ENCODE data around the gene TRUB2. TPM values are rescaled to one million over a fixed set of nuclear protein-coding genes. Genes with fewer than 3 reads are reported as not detected.
A peak's percentile ranks its signal among the peaks of the same experiment; 100 is the strongest.

Gene TRUB2
- polyA plus RNA-seq, 2 donors, result 12.5 to 18.8 TPM

DNA sequence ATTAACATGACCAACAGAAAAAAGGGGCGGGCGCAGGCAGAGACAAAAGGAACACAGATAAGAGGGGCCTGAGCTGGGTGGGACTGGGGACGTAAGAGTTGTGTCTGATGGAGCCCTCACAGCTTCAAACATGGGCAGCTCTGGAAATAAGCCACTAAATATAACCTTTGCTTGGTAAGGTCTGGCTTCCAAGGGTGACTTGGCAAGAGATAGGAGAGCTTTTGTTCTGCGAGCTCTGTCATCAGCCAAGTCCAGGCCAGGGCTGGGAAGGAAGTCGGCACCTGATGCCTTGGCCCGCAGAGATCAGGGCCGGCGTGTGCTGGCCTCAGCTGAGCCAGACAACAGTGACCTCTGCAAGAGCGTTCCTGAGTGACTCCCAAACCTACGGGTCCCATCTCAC lies 11.8 kb downstream of the TRUB2 start:
- Histone ChIP-seq H3K27ac (ENCODE audit: low read depth in 2 of 2, low read length in 1 of 2) (no peak overlapping the region), H3K4me1 (ENCODE audit: control insufficient read depth in 2 of 2, insufficient read depth in 2 of 2, low read length in 1 of 2) (peaks cover 0 to 2% of the 10 kb centered on the region in 2 donors), H3K36me3 (ENCODE audit: control insufficient read depth in 2 of 2, insufficient read depth in 2 of 2, low read length in 1 of 2) (peaks cover 8 to 33% of the 10 kb centered on the region in 2 donors), H3K9me3 (ENCODE audit: control insufficient read depth in 2 of 2, insufficient read depth in 1 of 2, low read depth in 1 of 2, low read length in 1 of 2) (no peaks in the 10 kb centered on the region), H3K4me3 (ENCODE audit: low read depth in 1 of 2, low read length in 2 of 2) (no peak overlapping the region), H3K27me3 (ENCODE audit: control insufficient read depth in 1 of 2, insufficient read depth in 2 of 2, low read length in 2 of 2) (no peaks in the 10 kb centered on the region)
- 78% methylated on average over 10 of the region's 10 CpGs for WGBS, 2 donors

GRCh38 chr9:128309551-128309950 lies 12.7 kb downstream of the TRUB2 start:
- H3K27ac ChIP-seq (ENCODE audit: low read depth in 2 of 2, low read length in 1 of 2), result no peak overlapping the region
- H3K4me1 ChIP-seq (ENCODE audit: control insufficient read depth in 2 of 2, insufficient read depth in 2 of 2, low read length in 1 of 2), result peaks cover 0 to 2% of the 10 kb centered on the region in 2 donors
- H3K4me3 ChIP-seq (ENCODE audit: low read depth in 1 of 2, low read length in 2 of 2), result no peak overlapping the region
- peaks cover 8 to 29% of the 10 kb centered on the region in 2 donors for H3K36me3 ChIP-seq (ENCODE audit: control insufficient read depth in 2 of 2, insufficient read depth in 2 of 2, low read length in 1 of 2)
- 94 to 95% methylated on average over 16 of the region's 16 CpGs for WGBS, 2 donors
- H3K9me3 ChIP-seq (ENCODE audit: control insufficient read depth in 2 of 2, insufficient read depth in 1 of 2, low read depth in 1 of 2, low read length in 1 of 2), result no peaks in the 10 kb centered on the region
- no peaks in the 10 kb centered on the region for H3K27me3 ChIP-seq (ENCODE audit: control insufficient read depth in 1 of 2, insufficient read depth in 2 of 2, low read length in 2 of 2)

DNA sequence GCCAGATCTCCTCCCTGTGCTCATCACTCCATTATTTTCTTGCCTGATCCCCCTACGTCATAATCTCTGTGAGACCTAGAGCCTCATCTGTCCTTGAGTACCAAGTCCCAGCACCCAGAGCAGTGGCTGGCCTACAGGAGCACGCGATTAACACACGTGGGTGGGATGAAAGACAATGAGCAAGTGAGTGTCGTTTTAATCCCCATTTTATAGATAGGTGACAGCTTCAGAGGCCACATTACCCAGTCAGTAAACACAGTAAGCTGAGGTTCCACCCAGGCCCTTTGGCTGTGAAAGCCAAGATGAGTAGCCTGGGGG lies 17.3 kb downstream of the TRUB2 start:
- Histone ChIP-seq H3K36me3 (ENCODE audit: control insufficient read depth in 2 of 2, insufficient read depth in 2 of 2, low read length in 1 of 2) (peaks cover 7 to 8% of the 10 kb centered on the region in 2 donors), H3K4me3 (ENCODE audit: low read depth in 1 of 2, low read length in 2 of 2) (no peak overlapping the region), H3K27ac (ENCODE audit: low read depth in 2 of 2, low read length in 1 of 2) (peak overlapping the region; percentile 49 to 90), H3K9me3 (ENCODE audit: control insufficient read depth in 2 of 2, insufficient read depth in 1 of 2, low read depth in 1 of 2, low read length in 1 of 2) (no peaks in the 10 kb centered on the region), H3K27me3 (ENCODE audit: control insufficient read depth in 1 of 2, insufficient read depth in 2 of 2, low read length in 2 of 2) (no peaks in the 10 kb centered on the region), H3K4me1 (ENCODE audit: control insufficient read depth in 2 of 2, insufficient read depth in 2 of 2, low read length in 1 of 2) (peaks cover 0 to 2% of the 10 kb centered on the region in 2 donors)
- WGBS, 2 donors, result 45 to 60% methylated on average over 5 of the region's 5 CpGs

DNA sequence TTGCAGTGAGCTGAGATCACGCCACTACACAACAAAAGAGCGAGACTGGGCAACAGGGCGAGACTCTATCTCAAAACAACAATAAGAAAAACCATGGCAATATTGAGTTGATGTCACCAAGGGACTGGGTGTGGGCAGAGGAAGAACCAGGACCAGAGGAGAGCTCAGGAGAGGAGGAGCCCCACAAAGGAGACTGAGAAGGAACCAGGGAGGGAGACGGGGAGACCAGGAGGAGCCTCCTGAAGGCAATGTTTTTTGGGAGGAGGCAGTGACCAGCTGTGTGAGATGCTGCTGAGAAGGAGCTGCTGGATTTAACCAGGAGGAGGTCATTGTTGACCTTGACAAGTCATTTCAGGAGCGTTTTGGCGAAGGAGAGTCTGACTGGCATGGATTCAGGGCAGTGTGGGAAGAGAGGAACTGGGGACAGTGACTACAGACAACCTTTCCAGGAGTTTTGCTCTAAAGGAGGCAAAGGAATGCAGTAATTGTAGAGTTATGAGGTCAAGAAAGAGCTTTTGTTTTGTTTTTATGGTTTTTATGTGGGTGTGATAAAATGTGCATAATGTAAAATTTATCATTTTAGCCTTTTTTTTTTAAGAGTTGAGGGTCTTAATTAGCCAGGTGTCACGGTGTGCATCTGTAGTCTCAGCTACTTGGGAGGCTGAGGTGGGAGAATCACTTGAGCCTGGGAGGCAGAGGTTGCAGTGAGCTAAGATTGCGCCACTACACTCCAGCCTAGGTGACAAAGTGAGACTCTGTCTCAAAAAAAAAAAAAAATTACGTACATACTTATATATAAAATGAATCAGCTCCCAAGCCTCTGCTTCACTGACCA lies 17.9 kb downstream of the TRUB2 start:
- Histone ChIP-seq H3K27me3 (ENCODE audit: control insufficient read depth in 1 of 2, insufficient read depth in 2 of 2, low read length in 2 of 2) (no peaks in the 10 kb centered on the region), H3K4me3 (ENCODE audit: low read depth in 1 of 2, low read length in 2 of 2) (no peak overlapping the region), H3K36me3 (ENCODE audit: control insufficient read depth in 2 of 2, insufficient read depth in 2 of 2, low read length in 1 of 2) (peaks cover 1 to 2% of the 10 kb centered on the region in 2 donors), H3K27ac (ENCODE audit: low read depth in 2 of 2, low read length in 1 of 2) (peak overlapping the region; percentile 49 to 90), H3K4me1 (ENCODE audit: control insufficient read depth in 2 of 2, insufficient read depth in 2 of 2, low read length in 1 of 2) (peaks cover 0 to 2% of the 10 kb centered on the region in 2 donors), H3K9me3 (ENCODE audit: control insufficient read depth in 2 of 2, insufficient read depth in 1 of 2, low read depth in 1 of 2, low read length in 1 of 2) (no peaks in the 10 kb centered on the region)
- WGBS, 2 donors, result 76 to 78% methylated on average over 9 of the region's 9 CpGs

- no peaks in the 10 kb centered on the region for H3K9me3 ChIP-seq (ENCODE audit: control insufficient read depth in 2 of 2, insufficient read depth in 1 of 2, low read depth in 1 of 2, low read length in 1 of 2)
- 61 to 68% methylated on average over 20 of the region's 20 CpGs for WGBS, 2 donors
- H3K36me3 ChIP-seq (ENCODE audit: control insufficient read depth in 2 of 2, insufficient read depth in 2 of 2, low read length in 1 of 2), result no peaks in the 10 kb centered on the region
- H3K4me3 ChIP-seq (ENCODE audit: low read depth in 1 of 2, low read length in 2 of 2), result no peak overlapping the region
- H3K27ac ChIP-seq (ENCODE audit: low read depth in 2 of 2, low read length in 1 of 2), result peak overlapping the region; percentile 57 to 95
- no peaks in the 10 kb centered on the region for H3K27me3 ChIP-seq (ENCODE audit: control insufficient read depth in 1 of 2, insufficient read depth in 2 of 2, low read length in 2 of 2)
- H3K4me1 ChIP-seq (ENCODE audit: control insufficient read depth in 2 of 2, insufficient read depth in 2 of 2, low read length in 1 of 2), result no peaks in the 10 kb centered on the region
Observed at GRCh38 chr9:128298535-128299482, 23.4 kb downstream of the TRUB2 start.

DNA sequence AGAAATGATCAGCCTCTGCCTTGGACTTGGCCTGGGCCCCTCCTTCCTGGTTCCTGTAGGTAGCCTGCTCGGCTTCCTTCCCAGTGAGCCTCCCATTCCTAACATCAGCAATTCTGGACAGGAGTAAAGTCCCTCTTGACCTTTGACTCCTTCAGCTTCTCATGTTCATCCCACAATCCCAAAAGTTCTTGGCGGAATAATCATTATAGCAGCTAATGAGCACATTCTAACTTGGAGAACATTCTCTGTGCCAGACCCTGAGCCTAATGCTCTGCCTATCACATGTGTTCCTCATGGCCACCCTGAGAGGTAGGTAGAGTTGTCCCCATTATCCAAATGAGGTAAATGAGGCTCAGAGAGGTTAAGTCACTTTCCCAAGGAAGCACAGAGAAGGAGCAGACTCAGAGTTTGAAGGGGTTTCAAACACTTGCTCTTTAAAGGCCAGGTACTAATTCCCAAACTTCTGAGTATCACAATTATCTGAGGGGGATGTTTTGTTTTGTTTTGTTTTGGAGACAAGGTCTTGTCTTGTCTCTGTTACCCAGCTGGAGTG lies 24.9 kb downstream of the TRUB2 start:
- H3K27me3 ChIP-seq (ENCODE audit: control insufficient read depth in 1 of 2, insufficient read depth in 2 of 2, low read length in 2 of 2), result no peaks in the 10 kb centered on the region
- H3K9me3 ChIP-seq (ENCODE audit: control insufficient read depth in 2 of 2, insufficient read depth in 1 of 2, low read depth in 1 of 2, low read length in 1 of 2), result no peaks in the 10 kb centered on the region
- no peak overlapping the region for H3K4me3 ChIP-seq (ENCODE audit: low read depth in 1 of 2, low read length in 2 of 2)
- no peaks in the 10 kb centered on the region for H3K36me3 ChIP-seq (ENCODE audit: control insufficient read depth in 2 of 2, insufficient read depth in 2 of 2, low read length in 1 of 2)
- WGBS, 2 donors, result 77 to 88% methylated on average over 2 of the region's 2 CpGs
- H3K4me1 ChIP-seq (ENCODE audit: control insufficient read depth in 2 of 2, insufficient read depth in 2 of 2, low read length in 1 of 2), result no peaks in the 10 kb centered on the region
- H3K27ac ChIP-seq (ENCODE audit: low read depth in 2 of 2, low read length in 1 of 2), result no peak overlapping the region

- no peak overlapping the region for H3K4me3 ChIP-seq (ENCODE audit: low read depth in 1 of 2, low read length in 2 of 2)
- 86 to 91% methylated on average over 16 of the region's 16 CpGs for WGBS, 2 donors
- H3K27me3 ChIP-seq (ENCODE audit: control insufficient read depth in 1 of 2, insufficient read depth in 2 of 2, low read length in 2 of 2), result no peaks in the 10 kb centered on the region
- no peaks in the 10 kb centered on the region for H3K36me3 ChIP-seq (ENCODE audit: control insufficient read depth in 2 of 2, insufficient read depth in 2 of 2, low read length in 1 of 2)
- H3K27ac ChIP-seq (ENCODE audit: low read depth in 2 of 2, low read length in 1 of 2), result peak overlapping the region in 1 of 2 donors; percentile 30
- H3K9me3 ChIP-seq (ENCODE audit: control insufficient read depth in 2 of 2, insufficient read depth in 1 of 2, low read depth in 1 of 2, low read length in 1 of 2), result no peaks in the 10 kb centered on the region
- no peaks in the 10 kb centered on the region for H3K4me1 ChIP-seq (ENCODE audit: control insufficient read depth in 2 of 2, insufficient read depth in 2 of 2, low read length in 1 of 2)
Observed at GRCh38 chr9:128296340-128297220, 25.7 kb downstream of the TRUB2 start.

GRCh38 chr9:128294142-128294541 lies 28.1 kb downstream of the TRUB2 start:
- Histone ChIP-seq H3K4me3 (ENCODE audit: low read depth in 1 of 2, low read length in 2 of 2) (no peak overlapping the region), H3K27ac (ENCODE audit: low read depth in 2 of 2, low read length in 1 of 2) (no peak overlapping the region), H3K27me3 (ENCODE audit: control insufficient read depth in 1 of 2, insufficient read depth in 2 of 2, low read length in 2 of 2) (no peaks in the 10 kb centered on the region), H3K4me1 (ENCODE audit: control insufficient read depth in 2 of 2, insufficient read depth in 2 of 2, low read length in 1 of 2) (no peaks in the 10 kb centered on the region), H3K36me3 (ENCODE audit: control insufficient read depth in 2 of 2, insufficient read depth in 2 of 2, low read length in 1 of 2) (no peaks in the 10 kb centered on the region), H3K9me3 (ENCODE audit: control insufficient read depth in 2 of 2, insufficient read depth in 1 of 2, low read depth in 1 of 2, low read length in 1 of 2) (no peaks in the 10 kb centered on the region)
- WGBS, 2 donors, result 81 to 83% methylated on average over 4 of the region's 4 CpGs

DNA sequence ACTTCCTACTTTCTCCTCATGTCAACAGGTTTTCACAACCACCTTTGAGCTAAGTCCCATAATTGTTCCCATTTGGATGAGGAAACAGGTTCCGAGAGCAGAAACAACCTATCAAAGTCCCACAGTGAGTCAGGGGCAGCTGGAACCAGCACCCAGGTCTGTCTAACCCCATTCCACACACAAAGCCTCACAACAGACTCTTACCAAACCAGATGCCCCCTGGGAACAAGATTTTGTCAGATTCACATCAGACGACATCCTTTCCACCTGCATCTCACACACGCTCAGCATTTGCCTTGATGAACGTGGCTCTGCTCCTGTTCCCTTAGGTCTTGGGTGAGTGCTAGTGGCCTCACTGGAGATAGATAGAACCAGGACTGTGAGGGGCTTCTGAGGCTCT lies 29.2 kb downstream of the TRUB2 start:
- Histone ChIP-seq H3K4me3 (ENCODE audit: low read depth in 1 of 2, low read length in 2 of 2) (no peak overlapping the region), H3K9me3 (ENCODE audit: control insufficient read depth in 2 of 2, insufficient read depth in 1 of 2, low read depth in 1 of 2, low read length in 1 of 2) (no peaks in the 10 kb centered on the region), H3K27me3 (ENCODE audit: control insufficient read depth in 1 of 2, insufficient read depth in 2 of 2, low read length in 2 of 2) (no peaks in the 10 kb centered on the region), H3K36me3 (ENCODE audit: control insufficient read depth in 2 of 2, insufficient read depth in 2 of 2, low read length in 1 of 2) (peaks cover 2 to 5% of the 10 kb centered on the region in 2 donors), H3K4me1 (ENCODE audit: control insufficient read depth in 2 of 2, insufficient read depth in 2 of 2, low read length in 1 of 2) (no peaks in the 10 kb centered on the region), H3K27ac (ENCODE audit: low read depth in 2 of 2, low read length in 1 of 2) (no peak overlapping the region)
- WGBS, 2 donors, result 89 to 93% methylated on average over 4 of the region's 4 CpGs
